ENCODE results near the gene CRYBG1.

DNA sequence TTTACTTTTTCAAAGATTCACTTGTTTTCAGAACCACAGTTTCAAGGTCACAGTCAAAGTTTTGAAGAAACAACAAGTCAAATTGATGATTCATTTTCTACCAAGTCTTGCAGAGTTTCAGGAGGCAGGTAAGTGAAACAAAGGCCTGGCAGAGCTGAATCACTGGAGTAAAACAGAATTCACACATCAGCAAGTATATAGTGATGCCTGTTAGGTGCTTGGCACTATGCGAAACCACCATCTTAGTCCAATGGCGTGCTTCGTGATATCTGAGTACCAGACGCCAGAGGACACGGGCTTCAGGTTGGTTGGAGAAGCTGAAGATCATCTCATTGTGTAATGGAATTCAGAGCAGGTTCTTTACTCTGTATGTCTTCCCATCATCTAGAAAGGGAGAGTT lies 192.9 kb downstream of the CRYBG1 start:
- TF ChIP-seq POLR2AphosphoS5 (IDR thresholded peaks at IDR 0.05; ENCODE audit: low read depth, low read length) (no peak), POLR2A (IDR thresholded peaks at IDR 0.05; ENCODE audit: low read depth, low read length) (no peak), SPI1 (IDR thresholded peaks at IDR 0.05; ENCODE audit: low read depth, low read length) (no peak)
